HG02571 (cell line): Measurements from ENCODE around the gene FYN.

Experiments
- ATAC-seq: cut with Tn5 transposase; IDR thresholded peaks from one replicate; pipeline ENCODE4 v1.9.1; 2021; ENCODE audit warnings: mild to moderate bottlenecking, moderate library complexity; ENCODE audit not compliant: unreplicated experiment

FYN gene

GRCh38 chr6:111668410-111668809 lies 204.8 kb downstream of the FYN start:
- no peak for ATAC-seq

- ATAC-seq = no peak
Observed at GRCh38 chr6:111667931-111668330, 205.3 kb downstream of the FYN start.

DNA sequence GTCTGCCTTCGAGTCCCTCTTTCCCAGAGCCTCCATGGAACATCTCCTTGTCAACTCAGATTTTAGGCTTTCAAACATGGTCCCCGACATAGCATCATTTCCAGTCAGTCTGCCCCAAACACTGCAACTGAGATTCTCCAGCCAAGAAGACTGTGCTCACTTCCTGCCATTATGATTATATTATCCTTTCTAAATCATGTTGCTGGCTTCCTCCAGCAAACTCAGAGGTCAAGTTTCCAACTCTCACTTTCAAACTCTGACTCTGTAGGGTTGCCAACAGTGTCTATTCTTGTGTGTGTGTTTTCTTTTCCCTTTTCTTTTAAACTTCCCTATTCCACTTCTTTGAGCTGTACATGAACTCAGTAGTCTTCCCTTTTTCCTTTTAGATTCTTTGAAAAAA lies 206.4 kb downstream of the FYN start:
- ATAC-seq = no peak

GRCh38 chr6:111664565-111665030 lies 208.7 kb downstream of the FYN start:
- no peak for ATAC-seq

- ATAC-seq = no peak
Observed at GRCh38 chr6:111663692-111664564, 209.3 kb downstream of the FYN start.

GRCh38 chr6:111662794-111663593 lies 210.3 kb downstream of the FYN start:
- ATAC-seq = no peak

GRCh38 chr6:111662072-111662793 lies 211.0 kb downstream of the FYN start:
- no peak for ATAC-seq

- no peak for ATAC-seq
Observed at GRCh38 chr6:111661541-111662061, 211.7 kb downstream of the FYN start.

- no peak for ATAC-seq
Observed at GRCh38 chr6:111660531-111660930, 212.7 kb downstream of the FYN start.

DNA sequence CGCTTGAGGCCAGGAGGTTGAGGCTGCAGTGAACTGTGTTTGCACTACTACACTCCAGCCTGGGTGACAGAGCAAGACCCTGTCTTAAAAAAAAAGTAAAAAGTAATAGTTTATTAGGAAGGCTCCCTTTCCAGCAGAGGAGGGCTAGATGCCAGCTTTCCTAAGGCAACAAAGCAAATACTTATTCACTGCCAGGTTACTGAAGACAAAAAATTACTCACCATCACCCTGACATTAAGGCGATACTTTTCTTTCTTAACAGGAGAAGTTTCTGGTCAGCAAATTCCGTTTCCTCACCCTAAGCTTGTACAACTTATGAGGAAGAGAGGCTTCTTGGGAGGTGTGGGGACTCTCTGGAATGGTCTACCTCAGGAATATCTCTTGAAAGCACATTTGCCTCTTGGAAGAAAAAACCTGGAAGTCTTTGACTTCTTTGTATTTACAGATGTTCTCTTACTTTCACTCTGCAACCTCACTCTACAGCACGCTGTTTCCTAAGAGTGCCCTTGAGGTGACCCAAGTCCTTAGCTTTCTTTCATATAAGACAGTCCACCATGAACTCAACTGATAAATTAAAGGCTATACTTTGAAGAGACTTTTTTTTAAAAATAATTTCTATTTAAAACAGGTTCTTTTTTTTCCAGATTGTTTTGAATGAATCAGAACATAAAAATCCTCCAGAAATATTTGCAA lies 214.6 kb downstream of the FYN start:
- no peak for ATAC-seq

DNA sequence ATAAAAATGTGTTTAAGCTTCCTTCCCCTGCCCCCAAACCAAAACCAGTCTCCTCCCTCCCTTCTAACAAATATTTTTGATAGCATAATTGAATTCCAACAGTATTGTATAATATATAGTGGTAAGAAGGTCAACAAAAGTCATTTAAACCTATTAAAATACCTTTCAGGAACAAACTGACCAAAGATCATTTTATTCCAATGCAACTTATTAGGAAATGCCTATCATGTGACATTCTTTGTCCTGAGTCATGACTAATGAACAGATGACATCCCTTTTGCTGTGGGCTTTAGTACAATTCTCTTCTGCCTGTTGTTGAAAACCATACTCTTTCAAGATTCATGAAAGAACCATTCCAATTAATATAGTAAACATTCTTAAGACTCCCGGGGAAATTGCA lies 216.1 kb downstream of the FYN start:
- no peak for ATAC-seq

DNA sequence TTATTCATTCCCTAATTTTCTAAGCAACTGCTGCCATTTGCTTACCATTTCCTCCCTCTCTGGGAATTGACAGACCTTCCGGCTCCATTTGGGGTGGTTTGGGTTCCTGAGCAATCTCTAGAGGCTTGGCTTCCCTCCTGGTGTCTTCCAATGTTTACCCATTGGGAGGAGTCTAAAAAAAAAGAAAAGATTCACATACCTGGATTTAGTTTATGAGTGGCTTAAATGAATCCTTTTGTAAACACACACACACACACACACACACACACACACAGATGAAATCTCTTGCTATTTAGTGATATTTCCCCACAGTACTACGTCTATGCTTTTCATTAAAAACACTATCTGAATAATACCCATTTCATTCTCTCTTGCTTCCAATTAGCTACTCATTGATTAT lies 219.3 kb downstream of the FYN start:
- ATAC-seq = no peak

DNA sequence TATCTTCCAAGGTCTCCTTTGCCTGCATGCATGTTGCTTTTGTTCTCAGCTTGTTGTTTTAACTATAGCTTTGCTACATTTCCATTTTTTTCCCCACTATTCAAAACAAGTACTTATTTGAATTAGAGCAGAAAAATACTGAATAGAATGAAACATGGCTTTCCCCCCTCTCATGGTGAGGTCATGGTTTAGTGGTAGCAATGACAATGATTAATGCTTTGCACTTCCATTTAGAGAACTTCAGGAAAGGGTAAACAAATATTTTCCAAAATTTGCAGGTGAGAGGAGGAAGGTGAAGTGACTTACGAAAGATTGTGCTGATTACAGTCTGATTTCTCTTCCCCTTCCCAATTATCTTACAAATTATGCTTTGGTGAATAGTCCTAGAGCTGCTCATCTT lies 219.8 kb downstream of the FYN start:
- ATAC-seq = no peak

DNA sequence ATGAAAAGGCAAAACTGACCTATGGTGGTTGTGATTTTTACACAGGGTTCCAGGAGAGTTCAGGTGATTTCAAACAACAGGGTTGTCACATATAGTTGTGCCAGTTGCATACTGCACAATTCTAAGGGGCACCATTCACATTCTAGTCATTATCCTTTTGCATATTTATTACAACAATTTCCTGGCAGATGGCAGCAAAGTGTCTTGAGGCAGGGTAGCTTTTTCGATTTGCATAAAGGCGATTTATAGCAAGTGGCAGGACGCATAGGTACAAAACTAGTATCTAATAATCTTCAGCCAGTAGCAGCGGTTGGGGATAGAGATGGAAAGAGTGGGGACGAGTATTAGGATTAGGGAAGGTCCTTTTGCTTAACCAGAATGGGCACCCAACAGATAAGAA lies 221.1 kb downstream of the FYN start:
- no peak for ATAC-seq

DNA sequence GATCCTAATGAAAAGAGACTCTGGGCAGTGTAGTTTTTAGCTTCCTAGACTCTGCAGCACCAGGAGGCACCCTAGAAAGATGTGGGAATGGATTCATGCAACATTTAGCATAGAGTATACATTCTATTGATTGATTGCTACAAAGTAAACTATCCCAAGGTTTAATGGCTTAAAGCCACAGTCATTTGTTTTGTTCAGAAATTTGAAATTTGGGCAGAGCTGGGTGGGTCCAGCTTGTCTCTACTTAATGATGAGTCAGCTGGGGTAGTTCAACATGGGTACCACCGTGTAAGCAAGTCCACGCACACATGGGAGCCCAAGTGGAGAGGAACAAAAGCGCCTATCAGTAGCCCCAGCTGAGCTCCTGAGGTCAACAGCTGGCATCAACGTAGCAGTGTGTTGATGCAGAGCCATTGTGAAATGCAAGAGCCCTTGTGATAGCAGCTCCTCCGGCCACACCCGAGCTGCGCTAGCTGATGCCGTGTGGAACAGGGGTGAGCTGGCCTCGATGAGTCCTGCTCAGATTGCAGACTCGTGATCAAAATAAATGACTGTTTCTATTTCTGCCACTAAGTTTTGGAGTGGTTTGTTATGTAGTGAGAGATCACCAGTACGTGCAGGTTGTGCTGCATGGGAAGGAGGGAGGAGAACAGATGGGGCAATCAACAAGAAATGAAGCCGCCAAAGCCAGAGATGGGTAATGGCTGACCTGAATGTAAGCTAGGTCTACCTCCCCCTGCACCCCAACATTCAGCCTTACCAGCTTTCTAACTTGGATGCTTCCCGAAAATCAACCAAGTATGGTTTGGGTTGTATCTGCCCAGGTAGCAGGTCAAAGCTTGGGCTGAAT lies 221.8 kb downstream of the FYN start:
- ATAC-seq = no peak

DNA sequence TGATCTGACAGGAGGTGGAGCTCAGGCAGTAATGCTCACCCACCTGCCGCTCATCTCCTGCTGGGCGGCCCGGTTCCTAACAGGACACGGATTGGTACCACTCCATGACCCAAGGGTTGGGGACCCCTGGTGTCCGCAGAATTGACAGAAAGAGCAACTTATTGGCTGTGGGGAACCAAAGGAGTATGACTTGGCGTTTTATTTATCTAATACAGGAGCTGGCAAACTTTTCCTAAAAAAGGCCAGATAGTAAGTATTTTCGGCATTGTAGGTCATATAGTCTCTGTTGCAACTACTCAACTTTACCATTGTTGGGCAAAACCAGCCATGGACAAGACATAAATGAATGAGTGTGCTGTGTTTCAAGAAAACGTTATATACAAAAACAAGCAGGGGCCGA lies 223.2 kb downstream of the FYN start:
- ATAC-seq = no peak

- no peak for ATAC-seq
Observed at GRCh38 chr6:111648100-111648499, 225.2 kb downstream of the FYN start.

GRCh38 chr6:111646942-111647341 lies 226.3 kb downstream of the FYN start:
- no peak for ATAC-seq

DNA sequence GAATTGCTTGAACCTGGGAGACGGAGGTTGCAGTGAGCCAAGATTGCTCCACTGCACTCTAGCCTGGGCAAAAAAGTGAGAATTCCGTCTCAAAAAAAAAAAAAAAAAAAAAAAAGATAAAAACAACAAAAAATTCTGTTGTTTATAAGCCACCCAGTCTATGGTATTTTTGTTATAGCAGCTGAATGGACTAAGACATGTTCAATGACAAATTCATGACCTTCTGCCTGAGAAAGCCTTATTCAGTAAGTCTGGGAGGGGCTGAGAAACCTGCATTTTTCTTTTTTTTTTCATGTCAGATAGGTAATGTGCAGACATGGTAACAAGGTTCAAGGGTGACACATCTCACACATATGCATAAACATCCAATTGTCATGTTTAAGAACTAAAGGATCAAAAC lies 227.2 kb downstream of the FYN start:
- ATAC-seq = no peak
